Measurements from ENCODE around the gene PGBD5.

PGBD5 gene

GRCh38 chr1:230394134-230394533 is 32.0 kb downstream of the PGBD5 start:
- no peak for DNase-seq

GRCh38 chr1:230393722-230394121 is 32.4 kb downstream of the PGBD5 start:
- DNase-seq = no peak

GRCh38 chr1:230392920-230393521 is 33.1 kb downstream of the PGBD5 start:
- no peak for DNase-seq

- no peak for DNase-seq
Observed at GRCh38 chr1:230392536-230392909, 33.6 kb downstream of the PGBD5 start.

GRCh38 chr1:230391776-230392535 is 34.2 kb downstream of the PGBD5 start:
- DNase-seq = no peak

- DNase-seq = no peak
Observed at GRCh38 chr1:230390371-230390770, 35.8 kb downstream of the PGBD5 start.

GRCh38 chr1:230387876-230388275 is 38.3 kb downstream of the PGBD5 start:
- no peak for DNase-seq

- no peak for DNase-seq
Observed at GRCh38 chr1:230387296-230387695, 38.8 kb downstream of the PGBD5 start.

- DNase-seq = no peak
Observed at GRCh38 chr1:230386637-230387262, 39.4 kb downstream of the PGBD5 start.

- no peak for DNase-seq
Observed at GRCh38 chr1:230385930-230386329, 40.2 kb downstream of the PGBD5 start.

GRCh38 chr1:230385158-230385450 is 41.0 kb downstream of the PGBD5 start:
- no peak for DNase-seq

GRCh38 chr1:230384380-230385157 is 41.6 kb downstream of the PGBD5 start:
- DNase-seq = no peak

- no peak for DNase-seq
Observed at GRCh38 chr1:230383425-230383824, 42.7 kb downstream of the PGBD5 start.

GRCh38 chr1:230382001-230382491 is 44.1 kb downstream of the PGBD5 start:
- DNase-seq = no peak

- DNase-seq = no peak
Observed at GRCh38 chr1:230381585-230381984, 44.5 kb downstream of the PGBD5 start.

GRCh38 chr1:230381049-230381467 is 45.1 kb downstream of the PGBD5 start:
- DNase-seq = no peak

GRCh38 chr1:230379928-230380327 is 46.2 kb downstream of the PGBD5 start:
- DNase-seq = no peak

GRCh38 chr1:230379462-230379861 is 46.7 kb downstream of the PGBD5 start:
- DNase-seq = no peak

GRCh38 chr1:230377851-230378250 is 48.3 kb downstream of the PGBD5 start:
- no peak for DNase-seq

- DNase-seq = no peak
Observed at GRCh38 chr1:230377324-230377723, 48.8 kb downstream of the PGBD5 start.

- no peak for DNase-seq
Observed at GRCh38 chr1:230376296-230376695, 49.8 kb downstream of the PGBD5 start.

- no peak for DNase-seq
Observed at GRCh38 chr1:230375780-230376179, 50.4 kb downstream of the PGBD5 start.

GRCh38 chr1:230375147-230375546 is 51.0 kb downstream of the PGBD5 start:
- no peak for DNase-seq
